Measurements from ENCODE around the gene PCNT. TPM values are rescaled to one million over a fixed set of nuclear protein-coding genes. Genes with fewer than 3 reads are reported as not detected.

PCNT gene
- total and polyA plus RNA-seq, 2 of the 4 experiments (the other 2 are of a cell fraction), result 10.0 to 19.4 TPM

DNA sequence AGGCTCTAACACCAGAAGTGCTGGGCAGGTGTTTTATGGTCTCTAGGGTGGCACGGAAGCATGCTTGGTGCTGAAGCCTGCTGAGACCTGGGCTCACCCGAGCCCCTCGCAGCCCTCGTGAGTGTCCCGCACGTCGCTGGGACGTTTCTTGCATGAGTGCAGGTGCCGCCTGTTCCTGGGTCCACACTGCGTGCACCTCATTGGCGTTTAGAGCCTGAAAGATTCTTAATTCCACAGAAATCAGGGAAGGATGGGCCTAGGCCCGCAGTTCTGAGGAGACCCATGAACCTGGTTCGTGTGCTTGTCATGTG is 91.0 kb downstream of the PCNT start:
- no peak overlapping the region for H4K91ac ChIP-seq (ENCODE audit: insufficient read depth, low read depth, low read length)
- no peaks in the 10 kb centered on the region for H4K20me1 ChIP-seq (ENCODE audit: insufficient read depth, low read length)
- no peak overlapping the region for H3K56ac ChIP-seq (ENCODE audit: extremely low read depth, insufficient read depth, low read length)
- H3K4me1 ChIP-seq (ENCODE audit: control insufficient read depth, insufficient read depth, low read length), result no peaks in the 10 kb centered on the region
- dilution Hi-C loops (cut with HindIII; ENCODE audit: low sequenced_read_pairs, unreplicated experiment) (no loop called here), in situ Hi-C loops (cut with MboI; ENCODE audit: low sequenced_read_pairs) (no loop called here), intact Hi-C loops (cut with micrococcal nuclease) (no loop called here)
- H2BK5ac ChIP-seq (ENCODE audit: low read depth, low read length, poor library complexity, severe bottlenecking), result no peak overlapping the region
- DNase-seq, result no peak
- H3K27ac ChIP-seq (ENCODE audit: insufficient read depth, low read length), result no peak overlapping the region
- no peak overlapping the region for H2AK5ac ChIP-seq (ENCODE audit: low read depth, low read length)
- H2BK20ac ChIP-seq (ENCODE audit: low read depth, low read length), result no peak overlapping the region
- H3K9me3 ChIP-seq (ENCODE audit: control insufficient read depth, insufficient read depth, low read length), result no peaks in the 10 kb centered on the region
- no peaks in the 10 kb centered on the region for H3K27me3 ChIP-seq (ENCODE audit: control insufficient read depth, insufficient read depth, low read length)
- no peak for TF ChIP-seq MXI1 (IDR thresholded peaks at IDR 0.05; ENCODE audit: borderline replicate concordance, low read depth, low read length)
- no peak for TF ChIP-seq FOS (IDR thresholded peaks at IDR 0.05; ENCODE audit: low read depth, low read length)
- TF ChIP-seq RAD21 (IDR thresholded peaks at IDR 0.05; ENCODE audit: low read length), result no peak
- no peak for TF ChIP-seq NFE2L2 (IDR thresholded peaks at IDR 0.05; ENCODE audit: low read depth, low read length)
- no peak for TF ChIP-seq SMC3 (IDR thresholded peaks at IDR 0.05; ENCODE audit: low read depth, low read length)
- TF ChIP-seq, protein P1, sequence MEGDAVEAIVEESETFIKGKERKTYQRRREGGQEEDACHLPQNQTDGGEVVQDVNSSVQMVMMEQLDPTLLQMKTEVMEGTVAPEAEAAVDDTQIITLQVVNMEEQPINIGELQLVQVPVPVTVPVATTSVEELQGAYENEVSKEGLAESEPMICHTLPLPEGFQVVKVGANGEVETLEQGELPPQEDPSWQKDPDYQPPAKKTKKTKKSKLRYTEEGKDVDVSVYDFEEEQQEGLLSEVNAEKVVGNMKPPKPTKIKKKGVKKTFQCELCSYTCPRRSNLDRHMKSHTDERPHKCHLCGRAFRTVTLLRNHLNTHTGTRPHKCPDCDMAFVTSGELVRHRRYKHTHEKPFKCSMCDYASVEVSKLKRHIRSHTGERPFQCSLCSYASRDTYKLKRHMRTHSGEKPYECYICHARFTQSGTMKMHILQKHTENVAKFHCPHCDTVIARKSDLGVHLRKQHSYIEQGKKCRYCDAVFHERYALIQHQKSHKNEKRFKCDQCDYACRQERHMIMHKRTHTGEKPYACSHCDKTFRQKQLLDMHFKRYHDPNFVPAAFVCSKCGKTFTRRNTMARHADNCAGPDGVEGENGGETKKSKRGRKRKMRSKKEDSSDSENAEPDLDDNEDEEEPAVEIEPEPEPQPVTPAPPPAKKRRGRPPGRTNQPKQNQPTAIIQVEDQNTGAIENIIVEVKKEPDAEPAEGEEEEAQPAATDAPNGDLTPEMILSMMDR (conservative IDR thresholded peaks at IDR 0.05; ENCODE audit: low read depth, low read length), result no peak
- TF ChIP-seq, protein P2, sequence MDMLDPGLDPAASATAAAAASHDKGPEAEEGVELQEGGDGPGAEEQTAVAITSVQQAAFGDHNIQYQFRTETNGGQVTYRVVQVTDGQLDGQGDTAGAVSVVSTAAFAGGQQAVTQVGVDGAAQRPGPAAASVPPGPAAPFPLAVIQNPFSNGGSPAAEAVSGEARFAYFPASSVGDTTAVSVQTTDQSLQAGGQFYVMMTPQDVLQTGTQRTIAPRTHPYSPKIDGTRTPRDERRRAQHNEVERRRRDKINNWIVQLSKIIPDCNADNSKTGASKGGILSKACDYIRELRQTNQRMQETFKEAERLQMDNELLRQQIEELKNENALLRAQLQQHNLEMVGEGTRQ (IDR thresholded peaks at IDR 0.05; ENCODE audit: low read depth, low read length), result no peak
- no peak for TF ChIP-seq CHD1 (IDR thresholded peaks at IDR 0.05; ENCODE audit: low read depth, low read length)
- no peak for TF ChIP-seq MAFK (IDR thresholded peaks at IDR 0.05; ENCODE audit: low read depth, low read length)
- H3K23ac ChIP-seq (ENCODE audit: low read depth, low read length), result no peak overlapping the region
- no TSS peak for BruUV-seq (replicated peaks)
- POLR2A ChIA-PET (ENCODE audit: unreplicated experiment), result no interaction called here
- H3K79me1 ChIP-seq (ENCODE audit: low read depth in 1 of 2, low read length in 2 of 2), result no peaks in the 10 kb centered on the region
- peaks cover 42% of the 10 kb centered on the region for H3K36me3 ChIP-seq (ENCODE audit: control insufficient read depth, insufficient read depth, low read length)
- no peak overlapping the region for H3K4me3 ChIP-seq (ENCODE audit: insufficient read depth, low read depth, low read length)
- no peaks in the 10 kb centered on the region for H3K9me1 ChIP-seq (ENCODE audit: insufficient read depth, low read length)
- no peak overlapping the region for H3K14ac ChIP-seq (replicated peaks; ENCODE audit: low read depth, low read length)
- no peak overlapping the region for H2AFZ ChIP-seq (replicated peaks; ENCODE audit: low read length, poor library complexity)
- no peak overlapping the region for H2AK9ac ChIP-seq (replicated peaks; ENCODE audit: low read depth, low read length, poor library complexity)
- no peak overlapping the region for H2BK120ac ChIP-seq (ENCODE audit: low read depth, low read length)
- no peak overlapping the region for H3K18ac ChIP-seq (ENCODE audit: low read depth, low read length)
- H3K4ac ChIP-seq (ENCODE audit: low read depth, low read length), result no peak overlapping the region
- CTCF ChIA-PET, result no interaction called here
- ATAC-seq (ENCODE audit: low read depth), result no peak
- WGBS, 2 experiments (ENCODE audit: extremely low coverage in 2 of 2, insufficient read length in 1 of 2), result 100% methylated on average over 3 of the region's 13 CpGs; no CpG with 5 or more reads in 1 of the 2 experiments
- no peak overlapping the region for H4K5ac ChIP-seq (ENCODE audit: low read depth, low read length)
- H4K8ac ChIP-seq (ENCODE audit: low read depth in 2 of 2, low read length in 2 of 2), result no peak overlapping the region
- H2BK15ac ChIP-seq (ENCODE audit: low read depth, low read length), result no peak overlapping the region
- H3K9ac ChIP-seq (ENCODE audit: low read depth, low read length), result no peak overlapping the region
- H3K4me2 ChIP-seq (ENCODE audit: low read depth, low read length), result no peak overlapping the region
